ENCODE data around the gene ZNF160.

DNA sequence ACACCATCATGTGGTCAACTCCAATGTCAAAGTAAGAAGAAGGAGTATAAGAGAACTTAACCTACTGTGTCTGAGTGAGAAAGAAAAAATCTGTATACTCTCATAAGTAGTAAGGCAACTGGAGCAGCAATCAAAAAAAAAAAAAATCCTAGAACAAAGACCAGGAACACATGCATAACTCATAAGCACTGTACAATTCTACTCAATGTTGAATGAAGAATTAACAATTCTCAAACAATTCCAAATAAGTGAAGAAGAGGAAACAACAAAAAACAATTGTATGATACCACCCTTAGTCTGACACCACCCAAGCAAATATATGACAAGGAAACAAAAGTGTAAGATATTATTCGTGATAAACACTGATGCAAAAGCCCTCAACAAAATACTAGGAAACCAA, 24.6 kb downstream of the ZNF160 start:
- TF ChIP-seq BHLHE40 (IDR thresholded peaks at IDR 0.05; ENCODE audit: borderline replicate concordance) (no peak), TARDBP (IDR thresholded peaks at IDR 0.05) (no peak), SP1 (IDR thresholded peaks at IDR 0.05) (no peak), HDGF (IDR thresholded peaks at IDR 0.05; ENCODE audit: borderline replicate concordance) (no peak), ELF4 (IDR thresholded peaks at IDR 0.05) (no peak), FOXM1 (IDR thresholded peaks at IDR 0.05; ENCODE audit: borderline replicate concordance) (no peak), FOXK2 (IDR thresholded peaks at IDR 0.05) (no peak), ZNF384 (IDR thresholded peaks at IDR 0.05) (no peak), PKNOX1 (IDR thresholded peaks at IDR 0.05) (no peak), SUZ12 (IDR thresholded peaks at IDR 0.05) (no peak), L3MBTL2 (conservative IDR thresholded peaks at IDR 0.05) (no peak), LEF1 (IDR thresholded peaks at IDR 0.05; ENCODE audit: borderline replicate concordance) (no peak), CTBP1 (IDR thresholded peaks at IDR 0.05; ENCODE audit: borderline replicate concordance) (no peak)

Data from HEK293T (cell line).